IMR-90 (cell line): ENCODE measurements around the gene CREB3L1.

Experiments used
- BHLHE40 ChIP-seq: fragments of 150-350 bp; IDR thresholded peaks from 2 replicates; pipeline ENCODE4 v1.6.1; 2016; ENCODE audit warnings: mild to moderate bottlenecking, low read depth, low read length
- CEBPB ChIP-seq: IDR thresholded peaks from 2 replicates; pipeline ENCODE4 v1.6.1; 2012; ENCODE audit warnings: low read depth, low read length, improper control_type of control experiment
- ELK1 ChIP-seq: fragments of 150-350 bp; IDR thresholded peaks from 2 replicates; pipeline ENCODE4 v1.6.1; 2016; ENCODE audit warnings: low read depth, mild to moderate bottlenecking, low read length, moderate library complexity, borderline replicate concordance
- MAFK ChIP-seq: IDR thresholded peaks from 2 replicates; pipeline ENCODE4 v1.6.1; 2012; ENCODE audit warnings: low read depth, low read length, improper control_type of control experiment
- MAZ ChIP-seq: IDR thresholded peaks from 2 replicates; pipeline ENCODE4 v1.6.1; 2012; ENCODE audit warnings: low read depth, mild to moderate bottlenecking, low read length, improper control_type of control experiment, moderate library complexity, borderline replicate concordance
- MXI1 ChIP-seq: IDR thresholded peaks from 2 replicates; pipeline ENCODE4 v1.6.1; 2012; ENCODE audit warnings: low read depth, mild to moderate bottlenecking, low read length, moderate library complexity, borderline replicate concordance
- NFE2L2 ChIP-seq: fragments of 150-350 bp; IDR thresholded peaks from 2 replicates; pipeline ENCODE4 v1.6.1; 2016; ENCODE audit warnings: low read depth, mild to moderate bottlenecking, low read length
- POLR2A ChIP-seq: IDR thresholded peaks from 2 replicates; pipeline ENCODE4 v1.6.1; 2012; ENCODE audit warnings: mild to moderate bottlenecking, low read depth, low read length
- RAD21 ChIP-seq: IDR thresholded peaks from 2 replicates; pipeline ENCODE4 v1.6.1; 2012; ENCODE audit warnings: low read length, improper control_type of control experiment
- RFX5 ChIP-seq: IDR thresholded peaks from 2 replicates; pipeline ENCODE4 v1.8.0; 2012; ENCODE audit warnings: low read depth, mild to moderate bottlenecking, low read length, moderate library complexity
- SMC3 ChIP-seq: fragments of 150-350 bp; IDR thresholded peaks from 2 replicates; pipeline ENCODE4 v1.6.1; 2016; ENCODE audit warnings: low read depth, mild to moderate bottlenecking, antibody characterized with exemption, low read length, moderate library complexity
- USF2 ChIP-seq: fragments of 150-350 bp; IDR thresholded peaks from 2 replicates; pipeline ENCODE4 v1.6.1; 2017; ENCODE audit warnings: mild to moderate bottlenecking, antibody characterized with exemption, low read length, low read depth
- TF ChIP-seq, protein P1 (sequence below): conservative IDR thresholded peaks from 2 replicates; pipeline ENCODE4 v1.5.1; 2012; ENCODE audit warnings: mild to moderate bottlenecking, low read depth, low read length, improper control_type of control experiment

DNA sequence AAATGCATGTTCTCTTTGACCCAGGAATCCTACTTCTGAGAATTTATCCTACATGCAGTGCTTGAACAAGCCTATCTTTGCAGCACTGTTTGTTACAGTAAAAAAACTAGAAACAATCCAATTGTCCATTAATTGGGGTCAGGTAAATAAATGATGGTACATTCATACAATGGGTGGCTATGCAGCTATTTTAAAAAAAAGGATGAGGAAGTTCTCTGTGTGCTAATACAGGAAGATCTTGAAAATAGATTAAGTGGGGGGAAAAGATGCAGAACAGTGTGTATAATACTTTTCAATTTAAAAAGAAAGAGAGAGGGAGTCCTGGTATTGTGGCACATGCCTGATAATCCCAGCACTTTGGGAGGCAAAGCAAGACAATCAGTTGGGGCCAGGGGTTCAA is 9.5 kb upstream of the CREB3L1 start:
- TF ChIP-seq RAD21 (no peak), MAFK (no peak), RFX5 (no peak), POLR2A (no peak), BHLHE40 (no peak), MAZ (no peak), NFE2L2 (no peak), SMC3 (no peak), USF2 (no peak), CEBPB (no peak), MXI1 (no peak), ELK1 (no peak)
- TF ChIP-seq, protein P1, sequence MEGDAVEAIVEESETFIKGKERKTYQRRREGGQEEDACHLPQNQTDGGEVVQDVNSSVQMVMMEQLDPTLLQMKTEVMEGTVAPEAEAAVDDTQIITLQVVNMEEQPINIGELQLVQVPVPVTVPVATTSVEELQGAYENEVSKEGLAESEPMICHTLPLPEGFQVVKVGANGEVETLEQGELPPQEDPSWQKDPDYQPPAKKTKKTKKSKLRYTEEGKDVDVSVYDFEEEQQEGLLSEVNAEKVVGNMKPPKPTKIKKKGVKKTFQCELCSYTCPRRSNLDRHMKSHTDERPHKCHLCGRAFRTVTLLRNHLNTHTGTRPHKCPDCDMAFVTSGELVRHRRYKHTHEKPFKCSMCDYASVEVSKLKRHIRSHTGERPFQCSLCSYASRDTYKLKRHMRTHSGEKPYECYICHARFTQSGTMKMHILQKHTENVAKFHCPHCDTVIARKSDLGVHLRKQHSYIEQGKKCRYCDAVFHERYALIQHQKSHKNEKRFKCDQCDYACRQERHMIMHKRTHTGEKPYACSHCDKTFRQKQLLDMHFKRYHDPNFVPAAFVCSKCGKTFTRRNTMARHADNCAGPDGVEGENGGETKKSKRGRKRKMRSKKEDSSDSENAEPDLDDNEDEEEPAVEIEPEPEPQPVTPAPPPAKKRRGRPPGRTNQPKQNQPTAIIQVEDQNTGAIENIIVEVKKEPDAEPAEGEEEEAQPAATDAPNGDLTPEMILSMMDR: no peak
